Endothelial cell of umbilical vein (primary cell): ENCODE results near the gene ADCY3. TPM values are rescaled to one million over a fixed set of nuclear protein-coding genes. Genes with fewer than 3 reads are reported as not detected.

Experiments
- BruUV-seq: library from RNA; stranded (reverse); fragments of 400-500 nt; replicated peaks from 2 replicates; lab custom pipeline; 2021; lab: Mats Ljungman, UMichigan
- CTCF ChIA-PET: fragments of 300-600, 350-600 bp; sonication (Branson Sonifier 250); formaldehyde crosslinking; loops from one replicate; lab custom pipeline; 2021; ENCODE audit warnings: antibody characterized with exemption, inconsistent platforms; lab: Charles Lee
- POLR2A ChIA-PET: fragments of 300-600, 350-600 bp; sonication (Branson Sonifier 250); formaldehyde crosslinking; loops from one replicate; lab custom pipeline; 2021; ENCODE audit warnings: antibody characterized with exemption, inconsistent platforms; lab: Charles Lee
- DNase-seq: peaks from one replicate; pipeline ENCODE4 v3.0.0-alpha.2; 2011; ENCODE audit warnings: low read depth, low spot score
- FAIRE-seq: peaks from 2 replicates; lab custom pipeline; 2011; peaks lifted over from hg19 to GRCh38; lab: Jason Lieb, UNC
- H2AFZ ChIP-seq: 2 replicates; pipeline ENCODE4 v1.6.0; 2012; ENCODE audit warnings: low read depth, low read length, control low read depth, inconsistent platforms
- H3K27ac ChIP-seq: 2 replicates; pipeline ENCODE4 v1.5.1; 2011; ENCODE audit warnings: low read depth, mild to moderate bottlenecking, control low read depth, low read length, moderate library complexity; ENCODE audit not compliant: insufficient read depth
- H3K27me3 ChIP-seq, 2 experiments: 2 replicates each; pipeline versions ENCODE4 v1.6.0 to v1.6.1; 2011; ENCODE audit warnings: low read length in 2 of 2, mixed read lengths in 1 of 2; ENCODE audit not compliant: control insufficient read depth in 2 of 2, insufficient read depth in 2 of 2
- H3K36me3 ChIP-seq, 2 experiments: 2 replicates in 1 of 2; 3 replicates in 1 of 2; pipeline ENCODE4 v1.5.1; 2011; ENCODE audit warnings: low read length in 2 of 2, mild to moderate bottlenecking in 1 of 2, moderate library complexity in 1 of 2; ENCODE audit not compliant: control insufficient read depth in 2 of 2, insufficient read depth in 2 of 2; ENCODE audit errors: extremely low read depth in 1 of 2
- H3K4me1 ChIP-seq: 3 replicates; pipeline ENCODE4 v1.5.1; 2011; ENCODE audit warnings: mild to moderate bottlenecking, low read length; ENCODE audit not compliant: control insufficient read depth, insufficient read depth; ENCODE audit errors: extremely low read depth
- H3K4me2 ChIP-seq: 2 replicates; pipeline ENCODE4 v1.6.1; 2011; ENCODE audit warnings: low read length, control low read depth, mixed read lengths; ENCODE audit not compliant: insufficient read depth
- H3K4me3 ChIP-seq, 3 experiments: fragments of 200-600 bp in 1 of 3; sonication (generic), shearing (Covaris generic) in 1 of 3; replicated peaks in 1 of 3; 2 replicates each; pipeline ENCODE4 v1.5.1; 2011 to 2016; ENCODE audit warnings: control low read depth in 3 of 3, low read length in 3 of 3, mild to moderate bottlenecking in 2 of 3, inconsistent platforms in 1 of 3, low read depth in 1 of 3, moderate library complexity in 1 of 3; ENCODE audit not compliant: insufficient read depth in 1 of 3
- H3K79me2 ChIP-seq: 2 replicates; pipeline ENCODE4 v1.6.0; 2012; ENCODE audit warnings: low read length, inconsistent platforms; ENCODE audit not compliant: control insufficient read depth, insufficient read depth
- H3K9ac ChIP-seq: replicated peaks from 2 replicates; pipeline ENCODE3; 2011; ENCODE audit warnings: low read length, control low read depth; ENCODE audit not compliant: insufficient read depth; ENCODE audit errors: extremely low read depth
- H3K9me1 ChIP-seq: replicated peaks from 3 replicates; pipeline ENCODE4 v1.6.0; 2011; ENCODE audit warnings: mild to moderate bottlenecking, low read length; ENCODE audit not compliant: control insufficient read depth, insufficient read depth; ENCODE audit errors: extremely low read depth
- H3K9me3 ChIP-seq: replicated peaks from 2 replicates; pipeline ENCODE4 v1.5.1; 2012; ENCODE audit warnings: low read length, inconsistent platforms; ENCODE audit not compliant: control insufficient read depth, insufficient read depth
- H4K20me1 ChIP-seq: replicated peaks from 2 replicates; pipeline ENCODE3; 2011; ENCODE audit warnings: mild to moderate bottlenecking, low read length; ENCODE audit not compliant: control insufficient read depth, insufficient read depth; ENCODE audit errors: extremely low read depth
- CTCF ChIP-seq, 2 donors: IDR thresholded peaks; 1 replicate in 1 of 2; 2 replicates in 1 of 2; pipeline ENCODE4 v1.5.1; 2011; ENCODE audit warnings: low read length in 2 of 2, mild to moderate bottlenecking in 2 of 2, moderate library complexity in 2 of 2, control low read depth in 1 of 2, inconsistent platforms in 1 of 2, low read depth in 1 of 2; ENCODE audit not compliant: insufficient read depth in 1 of 2; ENCODE audit errors: extremely low read depth in 1 of 2
- JUN ChIP-seq: IDR thresholded peaks from 2 replicates; pipeline ENCODE4 v1.6.1; 2011; ENCODE audit warnings: borderline replicate concordance, low read depth; ENCODE audit not compliant: insufficient read length, insufficient read depth
- MAX ChIP-seq: IDR thresholded peaks from 2 replicates; pipeline ENCODE4 v1.6.1; 2011; ENCODE audit not compliant: insufficient read depth, insufficient read length
- MYC ChIP-seq: IDR thresholded peaks from one replicate; pipeline ENCODE4 v1.6.1; 2011; ENCODE audit warnings: mild to moderate bottlenecking, low read depth, low read length
- POLR2A ChIP-seq: IDR thresholded peaks from 2 replicates; pipeline ENCODE4 v1.6.1; 2012; ENCODE audit warnings: low read depth, mild to moderate bottlenecking, control low read depth, low read length
- POLR2AphosphoS5 ChIP-seq: IDR thresholded peaks from 2 replicates; pipeline ENCODE4 v1.6.1; 2012; ENCODE audit warnings: low read depth, mild to moderate bottlenecking, control low read depth, low read length, moderate library complexity; ENCODE audit not compliant: insufficient read depth
- dilution Hi-C: fragments of 300-500 bp; cut with MboI; formaldehyde crosslinking; loops from one replicate; pipeline ENCODE4 v1.15.0; 2019; ENCODE audit warnings: low sequenced_read_pairs; ENCODE audit not compliant: extremely low pct_ligation_motif_present
- intact Hi-C: fragments of 100-400 bp; cut with micrococcal nuclease; formaldehyde crosslinking; loops from one replicate; pipeline ENCODE4 v1.10.0; 2022
- polyA plus RNA-seq, 4 experiments: library from polyadenylated mRNA; depleted of rRNA in 3 of 4; stranded (reverse) in 3 of 4; unstranded in 1 of 4; fragments of >200 nt; gene quantifications; 2 replicates each; pipeline versions ENCODE4 v1.2.1 to v1.2.3, GENCODE V29; 2011 to 2012; ENCODE audit warnings: missing spikeins in 1 of 4
- total RNA-seq: library from RNA; stranded (reverse); gene quantifications from 2 replicates; pipeline ENCODE4 v1.2.3, GENCODE V29; 2021

The ADCY3 gene
- total and polyA plus RNA-seq, 2 donors (not counting 3 experiments of a cell fraction or from before 2014, with no cell fraction given): 54.0 to 61.3 TPM

GRCh38 chr2:24871852-24872333 is 48.1 kb downstream of the ADCY3 start:
- H3K4me1 ChIP-seq: no peaks in the 10 kb centered on the region
- ChIA-PET CTCF (interaction anchor here (0.6 to 1.0 kb wide), 2 partner anchors 14 to 258 kb away, joined by 3 to 5 read pairs; no protein-coding TSS in a partner anchor), POLR2A (no interaction called here)
- H3K27ac ChIP-seq: no peak overlapping the region
- peaks cover 0 to 2% of the 10 kb centered on the region in 2 experiments for H3K36me3 ChIP-seq
- H2AFZ ChIP-seq: no peak overlapping the region
- H4K20me1 ChIP-seq: no peaks in the 10 kb centered on the region
- intact Hi-C loops: no loop called here
- no peak overlapping the region for H3K9ac ChIP-seq
- DNase-seq (no peak), FAIRE-seq (no peak)
- dilution Hi-C loops: no loop called here
- TF ChIP-seq MYC (no peak), POLR2AphosphoS5 (no peak), MAX (no peak), POLR2A (no peak), CTCF (IDR thresholded peaks at IDR 0.05; ENCODE audit: extremely low read depth in 1 of 2, insufficient read depth in 1 of 2, low read depth in 1 of 2, low read length in 2 of 2) (no peak), JUN (no peak)
- no TSS peak for BruUV-seq
- no peaks in the 10 kb centered on the region for H3K9me3 ChIP-seq
- no peak overlapping the region for H3K4me2 ChIP-seq
- H3K9me1 ChIP-seq: no peaks in the 10 kb centered on the region
- H3K27me3 ChIP-seq: no peaks in the 10 kb centered on the region
- no peak overlapping the region for H3K4me3 ChIP-seq
- no peaks in the 10 kb centered on the region for H3K79me2 ChIP-seq
